GM21447 (cell line): ENCODE data around the gene SUCLA2.
"Not testable (repeated sequence)": the region's sequence is repeated elsewhere in the genome, so short reads cannot be mapped to it uniquely, and the experiment has no call there.

Experiments
- ATAC-seq: cut with Tn5 transposase; IDR thresholded peaks from one replicate; pipeline ENCODE4 v1.9.1; 2021; ENCODE audit not compliant: unreplicated experiment

The SUCLA2 gene

DNA sequence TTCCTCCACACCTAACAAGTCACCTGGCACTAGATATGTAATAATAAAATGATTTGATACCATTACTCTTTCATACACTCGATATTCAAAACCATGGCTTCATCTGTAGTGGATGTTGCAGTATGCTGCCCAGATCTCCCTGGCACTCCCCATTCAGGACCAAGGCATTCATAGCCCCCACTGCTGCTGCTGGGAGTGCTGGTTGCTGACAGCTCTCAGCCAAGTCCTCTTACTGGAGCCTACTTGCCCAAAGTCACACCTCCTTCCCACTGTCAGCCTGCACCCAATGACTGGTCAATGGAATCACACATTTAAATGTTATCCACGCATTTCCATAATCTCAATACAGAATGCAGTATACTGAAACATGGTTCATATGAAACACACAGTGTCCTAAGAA, 3.7 kb downstream of the SUCLA2 start:
- no peak for ATAC-seq

DNA sequence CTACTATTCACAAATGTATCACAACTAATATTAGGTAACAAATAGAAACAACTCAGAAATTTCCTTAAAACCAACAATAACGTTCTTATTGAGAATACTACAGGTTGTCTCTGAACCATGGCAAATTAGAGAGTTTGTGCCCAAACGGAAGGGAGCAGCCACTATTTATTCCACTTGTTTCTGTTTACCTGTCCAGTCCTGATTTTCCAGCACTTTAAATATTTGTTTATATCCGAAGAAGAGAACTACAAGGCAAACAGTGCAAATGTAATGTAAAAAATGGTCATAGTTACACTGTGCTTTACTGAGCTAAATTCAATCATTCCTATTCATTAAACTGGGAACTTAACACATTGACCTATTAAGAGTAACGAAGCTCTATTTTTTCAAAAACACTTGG, 9.2 kb downstream of the SUCLA2 start:
- no peak for ATAC-seq

DNA sequence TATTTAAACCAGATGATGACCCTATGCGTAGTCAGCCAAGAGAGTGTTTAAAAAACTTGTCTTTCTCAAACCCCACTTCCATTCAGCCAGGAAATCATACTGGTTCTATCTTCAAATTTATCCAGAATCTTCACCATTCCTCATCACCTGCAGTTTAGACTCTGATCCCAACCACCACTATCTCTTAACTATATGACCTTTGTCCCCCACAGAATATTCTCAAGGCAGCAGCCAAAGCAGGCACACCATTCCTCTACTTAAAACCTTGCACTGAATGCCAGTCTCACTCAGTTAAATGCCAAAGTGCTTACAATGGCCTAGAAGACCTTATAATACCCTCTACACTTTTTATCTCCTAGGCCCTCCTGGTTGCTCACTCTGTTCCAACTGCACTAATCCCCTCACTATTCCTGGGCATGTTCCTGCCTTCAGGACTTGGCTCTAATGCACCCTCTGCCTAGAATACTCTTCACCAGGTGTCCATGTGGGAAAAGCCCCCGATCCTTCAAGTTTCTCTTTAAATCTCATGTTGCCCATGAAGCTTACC, 10.1 kb downstream of the SUCLA2 start:
- no peak for ATAC-seq

DNA sequence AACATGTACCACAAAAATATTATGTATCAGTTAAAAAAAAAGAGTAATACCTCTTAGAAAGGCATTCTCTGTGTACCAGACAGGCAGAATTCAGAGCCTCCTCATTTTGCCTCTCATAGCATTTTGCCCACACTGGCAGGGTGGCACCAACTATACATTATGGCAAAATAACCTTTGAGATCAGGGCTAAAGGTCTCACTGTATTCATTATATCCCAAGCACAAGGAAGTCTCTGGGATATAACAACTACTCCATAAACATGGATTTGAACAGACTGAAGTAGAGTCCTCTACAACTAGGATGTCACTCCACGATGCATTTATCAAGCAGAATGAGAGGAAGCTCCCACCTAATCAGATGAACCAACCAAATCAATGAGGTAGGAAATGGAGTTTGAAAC, 10.6 kb downstream of the SUCLA2 start:
- ATAC-seq: no peak

DNA sequence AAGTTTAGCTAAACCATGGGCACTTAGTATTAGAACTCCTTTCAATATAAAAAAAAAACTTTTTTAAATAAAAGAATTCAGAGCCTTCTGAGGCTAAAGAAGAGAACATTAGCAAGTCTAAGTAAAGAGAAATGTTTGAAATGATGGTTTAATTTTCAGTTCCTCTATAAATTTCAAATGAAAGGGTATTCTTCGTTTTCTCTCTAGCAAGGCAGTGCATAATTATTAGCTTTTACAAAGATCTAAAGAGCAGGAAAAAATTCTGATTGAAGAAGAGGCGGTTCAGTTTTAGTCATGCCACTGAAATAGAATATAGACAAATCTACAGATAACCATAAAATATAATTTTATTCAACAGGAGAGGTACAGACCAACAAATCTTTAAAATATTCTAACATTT, 18.0 kb downstream of the SUCLA2 start:
- no peak for ATAC-seq

DNA sequence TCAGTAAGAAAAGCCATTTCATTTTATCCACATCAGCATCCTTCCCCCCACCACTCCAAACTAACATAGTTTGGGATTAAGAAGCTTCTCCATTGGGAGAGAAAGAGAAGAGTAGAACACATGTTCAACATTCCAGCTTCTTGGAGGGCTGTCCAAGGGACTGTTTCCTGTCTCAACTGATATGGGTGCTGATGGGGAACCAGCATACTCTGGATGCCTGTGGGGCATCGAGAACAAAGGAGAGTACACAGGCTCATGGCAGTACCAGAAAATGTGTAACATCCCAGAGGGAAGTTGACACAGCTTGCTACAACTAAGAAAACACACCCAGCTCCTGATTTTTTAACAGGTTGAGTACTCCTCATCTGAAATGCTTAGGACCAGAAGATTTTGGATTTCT, 24.7 kb downstream of the SUCLA2 start:
- no peak for ATAC-seq

DNA sequence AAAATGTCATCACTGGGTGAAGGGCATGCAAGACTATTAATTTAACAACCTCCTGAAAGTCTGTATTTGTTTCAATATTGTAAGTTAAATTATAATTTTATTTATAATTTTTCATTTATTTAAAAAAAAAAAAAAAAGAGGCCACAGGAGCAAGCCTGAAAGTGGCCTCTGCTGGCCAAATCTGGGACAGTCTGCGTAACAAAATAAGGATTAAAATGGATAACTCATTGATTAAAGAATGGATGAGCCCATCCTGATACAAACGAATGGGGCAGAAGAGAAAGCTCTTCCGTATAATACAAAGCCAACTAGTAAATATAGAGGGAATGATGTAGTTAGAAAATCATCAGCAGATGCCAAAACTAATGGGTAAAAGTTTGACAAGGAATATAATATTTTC, 36.2 kb downstream of the SUCLA2 start:
- no peak for ATAC-seq

DNA sequence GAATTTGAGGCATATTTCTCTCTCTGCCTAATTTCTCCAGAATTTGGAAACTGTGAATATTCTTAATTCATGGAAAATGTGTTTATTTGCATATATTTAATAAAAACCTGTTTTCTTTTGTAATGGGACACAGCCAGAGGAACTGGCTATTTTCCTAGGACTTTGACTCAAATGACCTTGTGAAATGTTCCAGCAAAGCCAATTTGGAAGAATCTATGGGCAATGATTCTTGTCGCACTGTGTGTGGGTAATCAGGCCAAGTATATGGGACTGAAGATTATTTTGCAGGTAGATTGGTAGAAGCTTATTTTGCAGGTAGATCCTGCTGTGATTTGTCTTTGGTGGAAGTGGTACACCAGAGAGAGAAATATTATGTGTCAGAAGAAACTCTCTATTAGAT, 38.8 kb downstream of the SUCLA2 start:
- ATAC-seq: no peak

DNA sequence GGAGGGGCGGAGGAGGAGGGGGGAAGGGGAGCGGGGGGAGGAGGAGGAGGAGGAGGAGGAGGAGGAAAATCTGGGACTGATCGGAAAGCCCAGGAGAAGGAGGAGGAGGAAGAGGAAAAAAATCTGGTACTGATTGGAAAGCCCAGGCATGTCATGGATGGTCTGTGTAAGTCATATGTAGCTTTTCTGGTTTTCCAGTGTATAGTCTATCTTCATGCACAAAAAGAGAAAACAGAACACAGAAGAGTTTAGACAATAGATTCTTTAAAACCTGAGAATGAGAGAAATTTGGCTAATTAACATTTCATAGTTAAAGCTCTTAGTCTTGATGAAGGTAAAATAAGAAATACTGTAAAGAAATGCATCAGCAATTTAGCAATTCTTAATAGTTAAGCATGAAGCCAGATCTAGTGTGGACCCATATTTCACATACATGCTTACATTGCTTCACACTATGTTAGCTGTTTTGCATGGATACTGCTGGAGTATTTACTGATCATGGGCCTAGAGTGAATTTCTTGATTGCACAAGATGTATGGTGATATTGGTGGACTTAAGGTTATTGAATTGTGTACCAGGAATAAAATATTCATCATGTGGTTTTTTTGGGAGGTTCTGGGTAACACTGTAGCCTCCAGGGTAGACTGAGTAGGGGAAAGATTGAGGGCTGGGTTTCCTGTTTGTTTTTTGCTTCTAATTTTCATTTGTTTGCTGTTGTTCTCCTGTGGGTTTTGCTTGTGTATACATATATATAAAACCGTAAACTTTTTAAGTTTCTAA, 41.4 kb downstream of the SUCLA2 start:
- no peak for ATAC-seq

DNA sequence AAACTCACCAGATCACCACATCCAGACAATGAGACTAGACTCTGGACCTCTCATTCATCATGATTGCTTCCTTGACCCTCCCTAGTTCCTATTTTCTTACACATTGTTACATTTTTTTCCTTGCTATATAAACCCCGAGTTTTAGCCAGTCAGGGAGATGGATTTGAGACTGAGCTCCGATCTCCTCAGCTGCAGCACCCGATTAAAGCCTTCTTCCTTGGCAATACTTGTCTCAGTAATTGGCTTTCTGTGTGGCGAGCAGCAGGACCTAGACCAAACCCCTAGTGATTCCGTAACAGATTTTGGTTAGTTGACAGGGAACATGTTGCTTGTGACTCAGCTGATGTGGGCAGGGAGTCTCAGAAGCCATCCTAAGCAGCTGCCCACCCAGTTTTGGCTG, 44.0 kb downstream of the SUCLA2 start:
- ATAC-seq: no peak

DNA sequence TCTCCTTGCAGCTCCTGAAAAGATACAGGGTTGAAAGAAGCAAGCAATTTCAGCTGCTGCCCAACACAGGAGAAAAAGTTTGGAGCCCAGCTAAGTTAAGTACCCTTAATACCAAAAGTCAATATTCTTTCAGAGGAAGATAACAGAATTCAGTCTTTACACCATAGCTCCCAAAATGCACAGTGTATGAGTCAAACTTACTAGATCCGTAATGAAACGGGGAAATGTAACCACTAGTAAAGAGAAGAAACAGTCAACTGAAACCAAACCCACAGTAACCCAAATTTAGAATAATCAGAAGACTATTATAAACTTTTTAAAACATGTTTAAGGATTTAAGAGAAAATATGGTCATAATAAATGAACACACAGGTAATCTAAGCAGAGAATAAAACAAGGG, 45.2 kb downstream of the SUCLA2 start:
- ATAC-seq: no peak

DNA sequence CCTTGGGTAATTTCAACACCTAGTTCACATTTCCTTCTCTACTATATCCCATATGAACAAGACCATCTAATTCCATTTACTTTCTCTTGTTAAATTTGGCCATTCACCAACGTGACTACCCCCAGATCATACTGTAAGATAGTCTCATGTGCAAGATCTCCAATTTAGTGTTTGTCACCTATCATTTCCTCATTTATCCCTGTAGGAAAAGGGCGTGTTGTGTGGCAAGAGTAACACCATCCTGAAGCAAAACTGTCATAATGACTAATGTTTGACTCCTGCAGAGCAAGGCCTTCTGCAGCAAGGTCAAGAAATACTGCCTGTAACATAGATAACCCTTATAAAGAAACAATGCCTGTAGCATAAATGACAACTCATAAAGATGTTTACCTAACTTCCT, 51.3 kb downstream of the SUCLA2 start:
- no peak for ATAC-seq

DNA sequence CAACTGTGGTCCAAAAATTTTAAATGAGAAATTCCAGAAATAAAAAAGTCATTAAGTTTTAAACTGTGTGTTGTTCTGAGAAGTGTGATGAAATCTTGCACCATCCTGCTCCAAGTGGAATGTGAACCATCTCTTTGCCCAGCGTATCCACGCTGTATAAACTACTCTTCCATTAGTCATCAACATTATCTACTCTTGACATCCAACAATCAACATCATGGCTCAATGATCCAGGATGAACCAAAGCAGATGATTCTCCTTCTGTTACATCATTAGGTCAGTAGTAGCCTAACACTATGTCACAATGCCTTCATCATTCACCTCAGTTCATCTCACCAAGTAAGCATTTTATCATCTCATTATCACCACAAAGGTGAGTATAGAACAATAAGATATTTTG, 55.3 kb downstream of the SUCLA2 start:
- ATAC-seq: no peak

DNA sequence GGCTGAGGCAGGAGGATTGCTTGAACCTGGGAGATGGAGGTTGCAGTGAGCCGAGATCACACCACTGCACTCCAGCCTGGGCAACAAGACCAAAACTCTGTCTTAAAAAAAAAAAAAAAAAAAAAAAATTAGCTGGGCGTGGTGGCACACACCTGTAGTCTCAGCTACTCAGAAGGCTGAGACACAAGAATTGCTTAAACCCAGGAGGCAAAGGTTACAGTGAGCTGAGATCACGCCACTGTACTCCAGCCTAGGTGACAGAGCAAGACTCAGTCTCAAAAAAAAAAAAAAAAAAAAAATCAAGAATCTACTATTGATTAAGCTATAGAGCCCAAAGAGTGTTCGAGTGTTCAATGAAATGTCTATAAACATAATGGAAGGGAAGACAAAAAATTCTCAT, 55.9 kb downstream of the SUCLA2 start:
- ATAC-seq: not testable (repeated sequence)

DNA sequence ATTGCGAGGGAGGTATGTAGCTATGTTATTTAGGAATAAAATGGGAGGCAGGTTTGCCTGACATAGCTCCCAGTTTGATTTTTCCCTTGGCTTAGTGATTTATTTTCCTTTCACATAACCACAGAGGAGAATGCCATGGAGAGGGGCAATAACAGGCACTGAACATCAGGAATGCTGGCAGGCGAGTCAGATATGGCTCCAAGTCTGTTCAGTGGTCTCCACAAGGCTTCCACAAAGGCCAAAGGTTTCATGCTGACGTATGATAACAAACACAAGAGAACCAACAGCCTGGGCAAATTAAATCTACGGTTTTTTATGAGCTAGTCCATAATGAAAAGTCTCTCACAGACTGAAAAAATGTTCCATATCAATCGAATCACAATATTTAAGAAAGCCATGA, 66.7 kb downstream of the SUCLA2 start:
- ATAC-seq: no peak

DNA sequence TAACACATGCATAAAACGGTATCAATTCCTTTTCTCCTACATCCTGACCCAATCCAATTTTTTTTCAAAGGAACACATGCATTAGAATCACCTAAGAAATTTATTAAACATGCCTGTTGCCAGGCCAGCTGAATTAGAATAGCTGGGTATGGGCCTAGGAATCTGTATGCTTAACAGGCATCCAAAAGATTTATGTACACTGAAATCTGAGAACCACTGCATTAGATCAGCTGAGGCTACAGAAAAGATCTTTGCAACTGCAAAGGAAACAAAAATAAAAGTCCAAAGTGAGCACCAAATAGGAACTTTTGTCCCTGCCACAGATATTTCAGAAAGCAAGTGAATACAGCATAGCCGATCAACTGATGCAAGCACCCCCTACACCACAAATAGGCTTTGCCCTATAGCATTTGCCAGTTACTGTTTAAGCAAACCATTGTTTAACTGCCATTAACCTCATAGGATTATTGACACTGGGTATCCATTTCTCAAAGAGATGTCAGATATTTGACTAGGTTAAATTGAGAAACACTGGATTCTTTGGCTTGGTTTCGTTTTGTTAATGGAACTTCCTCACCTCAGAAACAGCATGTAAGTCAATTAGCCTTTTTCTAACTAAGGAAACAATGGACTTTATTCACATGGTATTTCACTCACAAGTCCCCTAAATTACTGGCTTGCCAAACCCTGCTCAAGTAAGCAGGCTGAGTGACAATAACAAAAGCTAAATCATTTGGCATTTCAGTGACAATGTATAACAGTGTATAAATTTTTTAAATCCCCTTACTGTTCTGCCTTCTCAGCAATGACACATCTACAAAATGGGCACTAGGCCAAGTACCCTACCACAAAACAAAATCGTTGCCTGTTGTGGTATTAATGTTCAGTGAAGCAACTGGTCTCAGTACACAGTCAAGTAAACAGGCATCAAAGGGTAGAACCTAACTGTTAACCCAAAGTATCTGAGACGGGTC, 67.8 kb downstream of the SUCLA2 start:
- ATAC-seq: no peak

DNA sequence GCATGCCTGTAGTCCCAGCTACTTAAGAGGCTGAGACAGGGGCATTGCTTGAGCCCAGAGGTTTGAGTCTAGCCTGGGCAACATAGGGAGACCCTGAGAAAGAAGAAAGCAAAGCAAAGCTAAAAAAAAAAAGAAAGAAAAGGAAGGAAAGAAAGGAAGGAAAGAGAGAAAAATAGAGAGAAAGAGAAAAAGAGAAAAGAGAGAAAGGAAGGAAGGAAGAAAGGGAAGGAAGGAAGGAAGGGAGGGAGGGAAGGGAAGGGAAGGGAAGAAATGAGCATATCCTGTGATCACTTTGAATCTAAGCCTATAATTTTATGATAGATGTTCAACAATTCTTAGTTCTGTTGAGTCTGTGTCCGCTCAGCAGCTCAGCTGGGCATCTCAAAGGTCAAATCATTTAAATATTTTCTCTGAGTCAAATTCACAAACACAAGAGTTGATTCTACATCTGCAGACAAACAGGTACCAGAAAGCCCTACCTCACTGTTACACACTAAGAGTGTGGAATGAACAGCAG, 70.4 kb downstream of the SUCLA2 start:
- no peak for ATAC-seq

DNA sequence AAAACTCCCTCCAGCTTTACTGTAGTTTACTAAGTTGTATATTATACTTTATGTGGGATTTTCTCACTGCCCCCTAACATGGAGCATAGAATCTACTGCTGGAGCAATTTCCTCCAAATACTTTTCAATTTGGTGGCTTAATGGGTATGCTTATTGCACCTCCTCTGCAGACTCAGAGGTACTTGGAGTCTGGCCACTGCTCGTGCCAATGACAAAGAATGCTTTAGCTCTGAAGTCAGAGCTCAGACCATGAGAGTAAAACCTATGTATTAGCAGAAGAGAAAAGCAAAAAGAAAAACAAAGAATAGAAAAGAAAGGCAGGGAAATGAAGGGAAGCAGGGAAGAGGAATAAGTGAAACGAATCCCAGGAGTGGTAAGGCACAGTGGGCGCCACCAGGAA, 71.9 kb downstream of the SUCLA2 start:
- ATAC-seq: no peak

DNA sequence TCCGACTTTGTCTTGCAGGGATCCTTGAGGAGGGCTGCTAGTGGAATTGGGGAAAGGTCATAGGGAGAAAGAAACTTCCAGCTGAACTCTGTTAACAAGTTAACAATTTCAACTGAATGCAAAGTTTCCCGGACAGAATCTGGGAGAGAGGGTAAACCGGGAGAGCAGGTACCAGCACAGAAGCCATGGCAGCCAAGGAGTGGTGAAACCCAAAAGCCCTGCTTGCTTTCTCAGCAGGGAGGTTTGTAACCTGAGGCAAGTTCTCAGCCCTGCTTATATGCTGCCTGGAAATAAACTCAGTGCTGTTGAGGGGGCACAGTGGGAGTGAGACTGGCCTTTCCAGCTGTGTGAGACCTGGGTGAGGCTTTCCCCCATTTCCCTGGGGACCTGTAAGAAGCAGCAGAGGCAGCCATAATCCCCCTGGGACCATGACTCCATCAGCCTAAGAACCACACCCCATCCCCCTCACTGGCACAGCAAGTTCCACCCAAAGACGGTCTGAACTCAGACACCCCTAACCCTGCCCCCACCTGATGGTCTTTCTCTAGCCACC, 84.0 kb downstream of the SUCLA2 start:
- ATAC-seq: no peak

DNA sequence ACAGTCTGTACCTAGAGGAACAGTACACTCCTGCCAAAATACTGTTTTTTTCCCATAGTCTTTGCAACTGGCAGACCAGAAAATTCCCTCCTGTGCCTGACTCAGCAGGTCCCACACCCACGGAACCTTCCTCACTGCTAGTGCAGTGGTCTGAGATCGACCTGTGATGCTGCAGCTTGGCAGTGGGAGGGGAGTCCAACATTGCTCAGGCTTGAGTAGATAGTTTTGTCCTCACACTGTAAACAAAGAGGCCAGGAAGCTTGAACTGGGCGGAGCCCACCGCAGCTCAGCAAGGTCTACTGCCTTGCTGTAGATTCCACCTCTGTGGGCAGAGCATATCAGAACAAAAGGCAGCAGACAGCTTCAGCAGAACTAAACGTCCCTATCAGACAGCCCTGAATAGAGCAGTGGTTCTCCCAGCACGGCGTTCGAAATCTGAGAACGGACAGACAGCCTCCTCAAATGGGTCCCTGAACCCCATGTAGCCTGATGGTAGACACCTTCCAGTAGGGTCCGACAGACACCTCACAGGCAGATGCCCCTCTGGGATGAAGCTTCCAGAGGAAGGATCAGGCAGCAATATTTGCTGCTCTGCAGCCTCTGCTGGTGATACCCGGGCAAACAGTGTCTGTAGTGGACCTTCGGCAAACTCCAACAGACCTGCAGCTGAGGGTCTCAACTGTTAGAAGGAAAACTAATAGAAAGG, 92.7 kb downstream of the SUCLA2 start:
- ATAC-seq: no peak

DNA sequence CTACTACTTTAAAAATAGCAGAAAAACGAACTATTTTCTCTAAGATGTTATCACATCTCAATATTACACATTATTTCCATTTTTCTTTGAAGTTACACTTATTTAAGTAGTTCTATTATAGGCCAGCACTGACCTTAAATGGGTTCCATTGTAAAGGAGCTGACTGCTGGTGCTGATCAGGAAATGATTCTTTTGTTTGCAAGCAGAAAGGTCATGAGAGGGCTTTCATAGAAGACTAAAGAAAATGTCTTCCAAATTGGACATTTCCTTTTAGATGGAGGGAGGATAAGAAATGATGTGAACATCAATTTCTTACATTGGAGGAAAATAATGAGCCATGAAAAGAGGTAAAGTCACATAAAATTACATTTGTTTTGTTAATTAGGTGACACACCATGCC, 96.2 kb downstream of the SUCLA2 start:
- no peak for ATAC-seq
